Measurements from ENCODE around the gene PRPF6. TPM values are rescaled to one million over a fixed set of nuclear protein-coding genes. Genes with fewer than 3 reads are reported as not detected.

Gene PRPF6
- total and polyA plus RNA-seq, 2 of the 13 experiments (the other 11 are each of a cell fraction or from before 2014, with no cell fraction given) = 63.7 to 101 TPM

- TF ChIP-seq ZNF280B (CRISPR knock-in tag; IDR thresholded peaks at IDR 0.05; ENCODE audit: borderline replicate concordance) (peak; percentile 26), AFF4 (CRISPR knock-in tag; IDR thresholded peaks at IDR 0.05) (peak; percentile 63; the same call in 1 of the 2 replicates), CBX2 (IDR thresholded peaks at IDR 0.05; ENCODE audit: low read depth, low read length) (no peak), CBX2 (CRISPR knock-in tag; IDR thresholded peaks at IDR 0.05; ENCODE audit: low read depth) (0 out of 2 replicates have a peak, but pooled peaks have one; percentile 28), SAFB2 (CRISPR knock-in tag; IDR thresholded peaks at IDR 0.05; ENCODE audit: borderline replicate concordance, low read depth) (0 out of 2 replicates have a peak, but pooled peaks have one; percentile 8), TGIF2 (CRISPR knock-in tag; IDR thresholded peaks at IDR 0.05) (peak; percentile 35; the same call in 1 of the 2 replicates), SIX1 (CRISPR knock-in tag; IDR thresholded peaks at IDR 0.05; ENCODE audit: borderline replicate concordance) (peak; percentile 41; the same call in 1 of the 2 replicates), ZBTB7A (CRISPR knock-in tag; IDR thresholded peaks at IDR 0.05) (peak; percentile 69; the same call in 1 of the 2 replicates), ZNF468 (CRISPR knock-in tag; IDR thresholded peaks at IDR 0.05) (peak; percentile 94; the same call in 1 of the 2 replicates), ETV6 (CRISPR knock-in tag; conservative IDR thresholded peaks at IDR 0.05) (peak; percentile 25; the same call in 1 of the 2 replicates), ZNF276 (CRISPR knock-in tag; IDR thresholded peaks at IDR 0.05; ENCODE audit: low read depth) (peak; percentile 14; the same call in 1 of the 2 replicates), ZBTB37 (CRISPR knock-in tag; IDR thresholded peaks at IDR 0.05) (peak; percentile 80)
Observed at GRCh38 chr20:64055893-64056638, 75.1 kb downstream of the PRPF6 start (continued).

Measured in HepG2 (cell line).